ENCODE data around the gene SEBOX.
A peak's percentile ranks its signal among the peaks of the same experiment; 100 is the strongest.

The SEBOX gene

GRCh38 chr17:28385406-28385805, 20.4 kb upstream of the SEBOX start:
- DNase-seq, result no peak
- TF ChIP-seq GATA1 (IDR thresholded peaks at IDR 0.05; ENCODE audit: low read depth, low read length) (no peak), POLR2A (IDR thresholded peaks at IDR 0.05; ENCODE audit: low read length) (no peak)

GRCh38 chr17:28385037-28385400, 20.0 kb upstream of the SEBOX start:
- TF ChIP-seq GATA1 (IDR thresholded peaks at IDR 0.05; ENCODE audit: low read depth, low read length) (no peak), POLR2A (IDR thresholded peaks at IDR 0.05; ENCODE audit: low read length) (no peak)
- no peak for DNase-seq

GRCh38 chr17:28384281-28385036, 19.5 kb upstream of the SEBOX start:
- DNase-seq, result peak; percentile 27 to 53
- TF ChIP-seq POLR2A (IDR thresholded peaks at IDR 0.05; ENCODE audit: low read length) (peak; percentile 73), GATA1 (IDR thresholded peaks at IDR 0.05; ENCODE audit: low read depth, low read length) (no peak)

GRCh38 chr17:28381141-28381825, 16.3 kb upstream of the SEBOX start:
- TF ChIP-seq GATA1 (IDR thresholded peaks at IDR 0.05; ENCODE audit: low read depth, low read length) (no peak), POLR2A (IDR thresholded peaks at IDR 0.05; ENCODE audit: low read length) (no peak)
- DNase-seq, result peak; percentile 49 to 65

GRCh38 chr17:28379814-28380801, 15.1 kb upstream of the SEBOX start:
- TF ChIP-seq GATA1 (IDR thresholded peaks at IDR 0.05; ENCODE audit: low read depth, low read length), result no peak
- no peak for TF ChIP-seq POLR2A (IDR thresholded peaks at IDR 0.05; ENCODE audit: low read length)
- no peak for DNase-seq

GRCh38 chr17:28372945-28373274, 7.9 kb upstream of the SEBOX start:
- no peak for TF ChIP-seq GATA1 (IDR thresholded peaks at IDR 0.05; ENCODE audit: low read depth, low read length)
- no peak for TF ChIP-seq POLR2A (IDR thresholded peaks at IDR 0.05; ENCODE audit: low read length)

GRCh38 chr17:28372203-28372944, 7.4 kb upstream of the SEBOX start:
- DNase-seq, result no peak
- no peak for TF ChIP-seq GATA1 (IDR thresholded peaks at IDR 0.05; ENCODE audit: low read depth, low read length)
- no peak for TF ChIP-seq POLR2A (IDR thresholded peaks at IDR 0.05; ENCODE audit: low read length)

More at GRCh38 chr17:28372945-28373274, 7.9 kb upstream of the SEBOX start:
- DNase-seq, result no peak

GRCh38 chr17:28371245-28372202, 6.5 kb upstream of the SEBOX start, which contains the start of gene SARM1:
Gene SARM1, plus strand, starts transcription at chr17:28371694. Its CDS starts 339 bp downstream, at chr17:28372033.
- DNase-seq, result peak; percentile 49 to 58
- TF ChIP-seq POLR2A (IDR thresholded peaks at IDR 0.05; ENCODE audit: low read length) (no peak), GATA1 (IDR thresholded peaks at IDR 0.05; ENCODE audit: low read depth, low read length) (no peak)

GRCh38 chr17:28370744-28371103, 5.7 kb upstream of the SEBOX start:
- DNase-seq, result no peak
- TF ChIP-seq GATA1 (IDR thresholded peaks at IDR 0.05; ENCODE audit: low read depth, low read length) (no peak), POLR2A (IDR thresholded peaks at IDR 0.05; ENCODE audit: low read length) (no peak)

GRCh38 chr17:28370035-28370743, 5.2 kb upstream of the SEBOX start, which contains the start of gene VTN:
Gene VTN, minus strand, starts transcription at chr17:28370307. Its CDS starts 104 bp downstream, at chr17:28370203.
- TF ChIP-seq POLR2A (IDR thresholded peaks at IDR 0.05; ENCODE audit: low read length), result no peak
- TF ChIP-seq GATA1 (IDR thresholded peaks at IDR 0.05; ENCODE audit: low read depth, low read length), result no peak

GRCh38 chr17:28369684-28370034, 4.7 kb upstream of the SEBOX start:
- DNase-seq, result no peak
- TF ChIP-seq POLR2A (IDR thresholded peaks at IDR 0.05; ENCODE audit: low read length) (no peak), GATA1 (IDR thresholded peaks at IDR 0.05; ENCODE audit: low read depth, low read length) (no peak)

More at GRCh38 chr17:28370035-28370743, 5.2 kb upstream of the SEBOX start, which contains the start of gene VTN:
- DNase-seq, result peak; percentile 26 to 27
